HG03521 (cell line): ENCODE results near the gene ATP8B1.

Source experiments
- ATAC-seq: cut with Tn5 transposase; IDR thresholded peaks from one replicate; pipeline ENCODE4 v1.9.1; 2021; ENCODE audit warnings: mild to moderate bottlenecking, moderate library complexity; ENCODE audit not compliant: unreplicated experiment

ATP8B1 gene

GRCh38 chr18:57794951-57795728 lies 8.0 kb downstream of the ATP8B1 start:
- no peak for ATAC-seq

- ATAC-seq: no peak
Measured at GRCh38 chr18:57793302-57793986, 9.7 kb downstream of the ATP8B1 start.

- no peak for ATAC-seq
Measured at GRCh38 chr18:57792631-57793301, 10.3 kb downstream of the ATP8B1 start.

GRCh38 chr18:57791911-57792310 lies 11.2 kb downstream of the ATP8B1 start:
- no peak for ATAC-seq

GRCh38 chr18:57791192-57791591 lies 11.9 kb downstream of the ATP8B1 start:
- no peak for ATAC-seq

GRCh38 chr18:57790316-57790715 lies 12.8 kb downstream of the ATP8B1 start:
- ATAC-seq: no peak

GRCh38 chr18:57789759-57790158 lies 13.4 kb downstream of the ATP8B1 start:
- ATAC-seq: no peak

GRCh38 chr18:57789090-57789489 lies 14.0 kb downstream of the ATP8B1 start:
- ATAC-seq: no peak

- ATAC-seq: no peak
Measured at GRCh38 chr18:57787068-57787685, 15.9 kb downstream of the ATP8B1 start.

- ATAC-seq: no peak
Measured at GRCh38 chr18:57785751-57786437, 17.2 kb downstream of the ATP8B1 start.

GRCh38 chr18:57784801-57785114 lies 18.4 kb downstream of the ATP8B1 start:
- no peak for ATAC-seq

GRCh38 chr18:57784034-57784800 lies 18.9 kb downstream of the ATP8B1 start:
- no peak for ATAC-seq

- no peak for ATAC-seq
Measured at GRCh38 chr18:57782049-57782448, 21.1 kb downstream of the ATP8B1 start.

- no peak for ATAC-seq
Measured at GRCh38 chr18:57780706-57781347, 22.3 kb downstream of the ATP8B1 start.

GRCh38 chr18:57780318-57780705 lies 22.8 kb downstream of the ATP8B1 start:
- ATAC-seq: no peak

- no peak for ATAC-seq
Measured at GRCh38 chr18:57776767-57777166, 26.3 kb downstream of the ATP8B1 start.

- ATAC-seq: no peak
Measured at GRCh38 chr18:57776354-57776753, 26.8 kb downstream of the ATP8B1 start.

GRCh38 chr18:57775937-57776336 lies 27.2 kb downstream of the ATP8B1 start:
- ATAC-seq: no peak

GRCh38 chr18:57772387-57772799 lies 30.7 kb downstream of the ATP8B1 start:
- ATAC-seq: no peak

GRCh38 chr18:57771626-57772025 lies 31.5 kb downstream of the ATP8B1 start:
- no peak for ATAC-seq
